HCT116 (cell line): ENCODE results near the gene HMCN2. TPM values are rescaled to one million over a fixed set of nuclear protein-coding genes. Genes with fewer than 3 reads are reported as not detected.

ENCODE experiments used
- ATAC-seq: fragments of 200-7000 bp; cut with Tn5 transposase; 2 replicates; pipeline ENCODE4 v1.9.1; 2020; ENCODE audit warnings: mild to moderate bottlenecking, moderate library complexity
- BruUV-seq: library from RNA; stranded (reverse); fragments of 400-500 nt; replicated peaks from 2 replicates; lab custom pipeline; 2021; lab: Mats Ljungman, UMichigan
- CTCF ChIA-PET: fragments of 300-600 bp; sonication (Branson Sonifier 250); formaldehyde crosslinking; loops from one replicate; lab custom pipeline; 2021; ENCODE audit warnings: antibody characterized with exemption; lab: Charles Lee
- POLR2A ChIA-PET: fragments of 300-600, 350-600 bp; sonication (Branson Sonifier 250); formaldehyde crosslinking; loops from one replicate; lab custom pipeline; 2021; ENCODE audit warnings: antibody characterized with exemption; lab: Charles Lee
- RAD21 ChIA-PET, 2 experiments: fragments of 300-600 bp; sonication (Branson Sonifier 250); formaldehyde crosslinking; loops; one replicate each; lab custom pipeline; 2023; ENCODE audit warnings: low total read pairs in 2 of 2; ENCODE audit not compliant: uncharacterized antibody in 2 of 2, unreplicated experiment in 2 of 2, low non-redundant PET in 1 of 2; lab: Charles Lee
- DNase-seq: peaks from one replicate; pipeline ENCODE4 v3.0.0-alpha.2; 2010; ENCODE audit warnings: low read depth, low spot score
- H2AFZ ChIP-seq: fragments of 200-600 bp; shearing (Covaris generic), sonication (generic); 2 replicates; pipeline ENCODE4 v1.6.1; 2017; ENCODE audit warnings: low read depth, mixed run types, mixed read lengths, antibody characterized with exemption, low read length; ENCODE audit not compliant: poor library complexity, severe bottlenecking
- H3K27ac ChIP-seq: 2 replicates; pipeline ENCODE4 v1.5.1; 2012; ENCODE audit warnings: low read depth, low read length
- H3K27me3 ChIP-seq: fragments of 200-600 bp; sonication (generic); 2 replicates; pipeline ENCODE4 v1.6.1; 2016; ENCODE audit warnings: mixed run types, low read length, mixed read lengths; ENCODE audit not compliant: insufficient read depth
- H3K36me3 ChIP-seq, 2 experiments: fragments of 200-500 bp in 1 of 2; fragments of 200-600 bp in 1 of 2; sonication (Bioruptor generic) in 1 of 2; sonication (generic) in 1 of 2; 2 replicates each; pipeline versions ENCODE4 v1.5.1 to v1.6.1; 2014 to 2016; ENCODE audit warnings: low read length in 2 of 2, inconsistent platforms in 1 of 2, mixed read lengths in 1 of 2, mixed run types in 1 of 2; ENCODE audit not compliant: insufficient read depth in 2 of 2, control insufficient read depth in 1 of 2
- H3K4me1 ChIP-seq, 2 experiments: fragments of 200-600 bp in 1 of 2; sonication (generic) in 1 of 2; 2 replicates each; pipeline versions ENCODE4 v1.5.1 to v1.6.1; 2012 to 2017; ENCODE audit warnings: low read length in 2 of 2, inconsistent platforms in 1 of 2, mild to moderate bottlenecking in 1 of 2, mixed read lengths in 1 of 2, mixed run types in 1 of 2, moderate library complexity in 1 of 2; ENCODE audit not compliant: insufficient read depth in 2 of 2, control insufficient read depth in 1 of 2
- H3K4me2 ChIP-seq: fragments of 200-600 bp; sonication (generic); 2 replicates; pipeline ENCODE4 v1.6.1; 2017; ENCODE audit warnings: mixed run types, low read length, mixed read lengths
- H3K4me3 ChIP-seq, 2 experiments: fragments of 200-600 bp in 1 of 2; sonication (generic) in 1 of 2; replicated peaks in 1 of 2; 2 replicates each; pipeline ENCODE4 v1.5.1; 2011 to 2016; ENCODE audit warnings: low read length in 2 of 2, control low read depth in 1 of 2, low read depth in 1 of 2, mild to moderate bottlenecking in 1 of 2, mixed read lengths in 1 of 2, mixed run types in 1 of 2
- H3K79me2 ChIP-seq: fragments of 200-600 bp; sonication (generic); 2 replicates; pipeline ENCODE4 v1.6.1; 2017; ENCODE audit warnings: mild to moderate bottlenecking, mixed run types, low read length, moderate library complexity, mixed read lengths; ENCODE audit not compliant: insufficient read depth
- H3K9ac ChIP-seq: fragments of 200-600 bp; sonication (generic); 2 replicates; pipeline ENCODE4 v1.6.1; 2016; ENCODE audit warnings: low read length, mixed read lengths
- H3K9me2 ChIP-seq: fragments of 200-600 bp; sonication (generic), shearing (Covaris generic); 2 replicates; pipeline ENCODE4 v1.6.1; 2017; ENCODE audit warnings: mixed run types, mild to moderate bottlenecking, moderate library complexity; ENCODE audit not compliant: insufficient read depth
- H3K9me3 ChIP-seq, 2 experiments: fragments of 200-500 bp in 1 of 2; fragments of 200-600 bp in 1 of 2; sonication (Bioruptor generic) in 1 of 2; sonication (generic) in 1 of 2; 2 replicates each; pipeline ENCODE4 v1.6.1; 2014 to 2017; ENCODE audit warnings: low read length in 2 of 2, mixed read lengths in 2 of 2, inconsistent platforms in 1 of 2, low read depth in 1 of 2, mild to moderate bottlenecking in 1 of 2, mixed run types in 1 of 2, moderate library complexity in 1 of 2; ENCODE audit not compliant: control insufficient read depth in 1 of 2, insufficient read depth in 1 of 2
- H4K20me1 ChIP-seq: fragments of 200-600 bp; sonication (generic), shearing (Covaris generic); 2 replicates; pipeline ENCODE4 v1.6.1; 2017; ENCODE audit warnings: mixed run types, mild to moderate bottlenecking, moderate library complexity; ENCODE audit not compliant: insufficient read depth
- CBX3 ChIP-seq: IDR thresholded peaks from 2 replicates; pipeline ENCODE4 v1.6.1; 2012; ENCODE audit warnings: low read depth
- ELF1 ChIP-seq: IDR thresholded peaks from 2 replicates; pipeline ENCODE4 v1.6.1; 2012; ENCODE audit warnings: low read depth, borderline replicate concordance
- POLR2A ChIP-seq: IDR thresholded peaks from 2 replicates; pipeline ENCODE4 v1.7.0; 2011; ENCODE audit warnings: borderline replicate concordance; ENCODE audit not compliant: insufficient read depth, insufficient read length; ENCODE audit errors: extremely low read depth
- TCF7L2 ChIP-seq: IDR thresholded peaks from 2 replicates; pipeline ENCODE4 v1.7.0; 2011; ENCODE audit warnings: borderline replicate concordance, inconsistent platforms; ENCODE audit not compliant: insufficient read depth, insufficient read length; ENCODE audit errors: extremely low read depth
- intact Hi-C: fragments of 100-400 bp; cut with micrococcal nuclease; formaldehyde crosslinking; loops from 2 replicates; pipeline ENCODE4 v1.10.0; 2022
- total RNA-seq: library from RNA; stranded (reverse); gene quantifications from one replicate; pipeline ENCODE4 v1.2.1, GENCODE V29; 2021; ENCODE audit not compliant: unreplicated experiment
- TF ChIP-seq, protein P1 (sequence below): IDR thresholded peaks from 2 replicates; pipeline ENCODE4 v1.6.1; 2012; ENCODE audit warnings: low read depth

HMCN2 gene
- total RNA-seq, 1 experiment from 2014 or later = 0.22 TPM

DNA sequence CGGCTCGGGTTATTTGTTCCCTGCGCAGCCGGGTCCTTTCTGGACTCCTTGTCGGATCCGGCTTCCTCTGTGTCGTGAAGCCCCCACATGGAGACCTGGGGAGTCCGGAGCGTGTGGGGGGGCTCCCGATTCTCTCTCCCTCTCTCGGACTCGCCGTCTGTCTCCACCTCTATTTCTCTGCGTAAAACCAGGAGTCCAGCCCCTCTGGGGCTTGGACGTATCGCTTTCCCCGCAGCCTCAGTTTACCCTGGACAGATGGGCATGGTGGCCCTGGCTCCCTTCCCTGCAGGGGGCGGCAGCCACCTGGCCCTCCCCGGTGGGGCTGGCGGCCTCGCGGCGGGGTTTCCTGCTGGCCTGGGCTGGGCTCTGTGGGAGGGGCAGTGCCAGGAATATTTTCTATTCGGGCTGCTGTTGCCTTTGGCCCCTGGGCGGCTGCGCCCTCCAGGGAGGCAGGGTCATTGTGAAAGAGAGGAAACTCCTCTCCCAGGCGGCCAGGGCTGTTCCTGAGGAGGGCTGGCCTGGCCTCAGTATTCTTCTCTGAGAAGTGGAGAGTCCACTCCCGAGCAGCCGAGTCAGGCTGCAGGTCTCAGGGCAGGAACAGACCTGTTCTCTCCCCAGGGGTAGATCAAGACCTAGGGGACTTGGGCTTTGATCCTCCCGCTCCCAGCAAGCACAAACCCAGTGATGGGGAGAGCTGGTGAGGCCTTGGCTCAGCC, 179.9 kb downstream of the HMCN2 start:
- TF ChIP-seq POLR2A (no peak), TCF7L2 (peak; percentile 12)
- TF ChIP-seq, all 23 proteins: peak for 1
- H3K4me1 ChIP-seq = peaks cover 23 to 27% of the 10 kb centered on the region in 2 experiments
- H3K9ac ChIP-seq = peak overlapping the region; percentile 76
- H3K27me3 ChIP-seq = no peaks in the 10 kb centered on the region
- ChIA-PET POLR2A (no interaction called here), CTCF (no interaction called here), RAD21 (interaction anchor here in 1 of 2 experiments (0.6 kb wide), 1 partner anchor 17 kb away, joined by 4 read pairs; no protein-coding TSS in a partner anchor)
- H3K79me2 ChIP-seq = no peaks in the 10 kb centered on the region
- peak overlapping the region; percentile 99 for H3K4me2 ChIP-seq
- TSS peak; percentile 45 for BruUV-seq
- intact Hi-C loops = no loop called here
- H3K4me3 ChIP-seq = peak overlapping the region; percentile 68 to 78
- ATAC-seq = peak; percentile 45
- no peaks in the 10 kb centered on the region for H3K36me3 ChIP-seq
- H2AFZ ChIP-seq = peak overlapping the region; percentile 61
- H3K9me2 ChIP-seq = no peaks in the 10 kb centered on the region
- H3K9me3 ChIP-seq = no peaks in the 10 kb centered on the region
- H3K27ac ChIP-seq = peak overlapping the region; percentile 51
- DNase-seq = no peak
- no peaks in the 10 kb centered on the region for H4K20me1 ChIP-seq

DNA sequence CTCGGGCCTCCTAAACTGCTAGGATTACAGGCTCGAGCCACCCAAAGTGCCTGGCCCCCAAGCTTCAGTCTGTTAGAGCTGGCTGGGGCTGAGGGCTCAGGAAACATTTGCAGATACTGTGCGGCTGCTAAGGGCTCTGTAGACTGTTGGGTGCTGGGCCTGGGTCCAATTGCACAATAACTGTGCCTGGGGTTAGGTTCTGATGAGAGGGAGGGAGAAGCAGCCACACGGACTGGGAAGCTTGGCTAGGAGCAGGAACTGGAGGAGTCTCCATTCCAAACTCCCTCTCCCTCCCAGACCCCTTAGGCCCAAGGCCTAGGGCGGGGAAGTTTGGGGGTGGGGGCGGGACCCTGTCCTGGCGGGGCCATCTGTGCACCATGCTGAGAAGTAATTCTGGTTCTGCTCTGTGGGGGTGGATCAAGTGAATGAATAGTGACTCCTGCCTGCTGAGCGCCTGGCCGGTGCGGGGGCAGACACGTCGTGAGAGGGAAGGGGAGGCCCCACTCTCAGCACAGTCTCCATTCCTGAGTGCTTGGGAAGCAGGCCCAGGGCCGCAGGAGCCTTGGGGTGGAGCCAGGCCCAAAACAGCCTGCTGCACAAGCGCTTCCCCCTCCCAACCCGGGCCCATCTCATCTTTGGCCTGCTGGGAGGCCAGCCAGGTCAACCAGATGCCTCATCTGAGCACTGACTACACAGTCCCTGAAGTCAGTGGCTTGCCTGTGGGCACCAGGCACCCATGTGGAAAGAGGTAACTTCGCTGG, 180.7 kb downstream of the HMCN2 start:
- H3K9me3 ChIP-seq = no peaks in the 10 kb centered on the region
- CTCF ChIA-PET = no interaction called here
- no peak overlapping the region for H2AFZ ChIP-seq
- TF ChIP-seq CBX3 (no peak), ELF1 (no peak)
- TF ChIP-seq, protein P1, sequence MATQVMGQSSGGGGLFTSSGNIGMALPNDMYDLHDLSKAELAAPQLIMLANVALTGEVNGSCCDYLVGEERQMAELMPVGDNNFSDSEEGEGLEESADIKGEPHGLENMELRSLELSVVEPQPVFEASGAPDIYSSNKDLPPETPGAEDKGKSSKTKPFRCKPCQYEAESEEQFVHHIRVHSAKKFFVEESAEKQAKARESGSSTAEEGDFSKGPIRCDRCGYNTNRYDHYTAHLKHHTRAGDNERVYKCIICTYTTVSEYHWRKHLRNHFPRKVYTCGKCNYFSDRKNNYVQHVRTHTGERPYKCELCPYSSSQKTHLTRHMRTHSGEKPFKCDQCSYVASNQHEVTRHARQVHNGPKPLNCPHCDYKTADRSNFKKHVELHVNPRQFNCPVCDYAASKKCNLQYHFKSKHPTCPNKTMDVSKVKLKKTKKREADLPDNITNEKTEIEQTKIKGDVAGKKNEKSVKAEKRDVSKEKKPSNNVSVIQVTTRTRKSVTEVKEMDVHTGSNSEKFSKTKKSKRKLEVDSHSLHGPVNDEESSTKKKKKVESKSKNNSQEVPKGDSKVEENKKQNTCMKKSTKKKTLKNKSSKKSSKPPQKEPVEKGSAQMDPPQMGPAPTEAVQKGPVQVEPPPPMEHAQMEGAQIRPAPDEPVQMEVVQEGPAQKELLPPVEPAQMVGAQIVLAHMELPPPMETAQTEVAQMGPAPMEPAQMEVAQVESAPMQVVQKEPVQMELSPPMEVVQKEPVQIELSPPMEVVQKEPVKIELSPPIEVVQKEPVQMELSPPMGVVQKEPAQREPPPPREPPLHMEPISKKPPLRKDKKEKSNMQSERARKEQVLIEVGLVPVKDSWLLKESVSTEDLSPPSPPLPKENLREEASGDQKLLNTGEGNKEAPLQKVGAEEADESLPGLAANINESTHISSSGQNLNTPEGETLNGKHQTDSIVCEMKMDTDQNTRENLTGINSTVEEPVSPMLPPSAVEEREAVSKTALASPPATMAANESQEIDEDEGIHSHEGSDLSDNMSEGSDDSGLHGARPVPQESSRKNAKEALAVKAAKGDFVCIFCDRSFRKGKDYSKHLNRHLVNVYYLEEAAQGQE = no peak
- POLR2A ChIA-PET = interaction anchor here (1.5 kb wide), 1 partner anchor 247 kb away, joined by 4 read pairs; the partner anchor contains the start of gene EXOSC2
- DNase-seq (no peak), ATAC-seq (no peak)
- RAD21 ChIA-PET = interaction anchor here in 1 of 2 experiments (0.6 kb wide), 1 partner anchor 17 kb away, joined by 4 read pairs; no protein-coding TSS in a partner anchor
- peak overlapping the region; percentile 76 for H3K9ac ChIP-seq
- BruUV-seq = no TSS peak
- no peaks in the 10 kb centered on the region for H3K9me2 ChIP-seq
- peak overlapping the region; percentile 51 for H3K27ac ChIP-seq
- H3K79me2 ChIP-seq = no peaks in the 10 kb centered on the region
- H3K4me2 ChIP-seq = peak overlapping the region; percentile 99
- peak overlapping the region; percentile 68 to 78 for H3K4me3 ChIP-seq
- no peaks in the 10 kb centered on the region for H3K36me3 ChIP-seq
- no peaks in the 10 kb centered on the region for H4K20me1 ChIP-seq
- intact Hi-C loops = no loop called here
- H3K4me1 ChIP-seq = peaks cover 28 to 36% of the 10 kb centered on the region in 2 experiments
- H3K27me3 ChIP-seq = no peaks in the 10 kb centered on the region
